Keratinocyte (primary cell): Measurements from ENCODE around the gene OR10H1.
"Not testable (repeated sequence)": the region's sequence is repeated elsewhere in the genome, so short reads cannot be mapped to it uniquely, and the experiment has no call there.

Experiments
- EZH2 ChIP-seq: IDR thresholded peaks from one replicate; pipeline ENCODE4 v1.6.1; 2012; ENCODE audit warnings: inconsistent platforms, mild to moderate bottlenecking, low read length, moderate library complexity
- TF ChIP-seq, protein P1 (sequence below), 3 experiments: IDR thresholded peaks in 1 of 3; conservative IDR thresholded peaks in 1 of 3; optimal IDR thresholded peaks in 1 of 3; 2 replicates in 2 of 3; 3 replicates in 1 of 3; pipeline versions ENCODE3 to v1.5.1; 2011; ENCODE audit warnings: low read length in 3 of 3, mild to moderate bottlenecking in 3 of 3, moderate library complexity in 2 of 3, control low read depth in 1 of 3, inconsistent platforms in 1 of 3; ENCODE audit not compliant: insufficient read depth in 2 of 3; ENCODE audit errors: extremely low read depth in 1 of 3

DNA sequence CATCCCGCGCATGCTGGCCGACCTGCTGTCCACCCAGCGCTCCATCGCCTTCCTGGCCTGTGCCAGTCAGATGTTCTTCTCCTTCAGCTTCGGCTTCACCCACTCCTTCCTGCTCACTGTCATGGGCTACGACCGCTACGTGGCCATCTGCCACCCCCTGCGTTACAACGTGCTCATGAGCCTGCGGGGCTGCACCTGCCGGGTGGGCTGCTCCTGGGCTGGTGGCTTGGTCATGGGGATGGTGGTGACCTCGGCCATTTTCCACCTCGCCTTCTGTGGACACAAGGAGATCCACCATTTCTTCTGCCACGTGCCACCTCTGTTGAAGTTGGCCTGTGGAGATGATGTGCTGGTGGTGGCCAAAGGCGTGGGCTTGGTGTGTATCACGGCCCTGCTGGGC lies 21.2 kb downstream of the OR10H1 start:
- TF ChIP-seq, protein P1, sequence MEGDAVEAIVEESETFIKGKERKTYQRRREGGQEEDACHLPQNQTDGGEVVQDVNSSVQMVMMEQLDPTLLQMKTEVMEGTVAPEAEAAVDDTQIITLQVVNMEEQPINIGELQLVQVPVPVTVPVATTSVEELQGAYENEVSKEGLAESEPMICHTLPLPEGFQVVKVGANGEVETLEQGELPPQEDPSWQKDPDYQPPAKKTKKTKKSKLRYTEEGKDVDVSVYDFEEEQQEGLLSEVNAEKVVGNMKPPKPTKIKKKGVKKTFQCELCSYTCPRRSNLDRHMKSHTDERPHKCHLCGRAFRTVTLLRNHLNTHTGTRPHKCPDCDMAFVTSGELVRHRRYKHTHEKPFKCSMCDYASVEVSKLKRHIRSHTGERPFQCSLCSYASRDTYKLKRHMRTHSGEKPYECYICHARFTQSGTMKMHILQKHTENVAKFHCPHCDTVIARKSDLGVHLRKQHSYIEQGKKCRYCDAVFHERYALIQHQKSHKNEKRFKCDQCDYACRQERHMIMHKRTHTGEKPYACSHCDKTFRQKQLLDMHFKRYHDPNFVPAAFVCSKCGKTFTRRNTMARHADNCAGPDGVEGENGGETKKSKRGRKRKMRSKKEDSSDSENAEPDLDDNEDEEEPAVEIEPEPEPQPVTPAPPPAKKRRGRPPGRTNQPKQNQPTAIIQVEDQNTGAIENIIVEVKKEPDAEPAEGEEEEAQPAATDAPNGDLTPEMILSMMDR (optimal IDR thresholded peaks at IDR 0.05 in 1 of 3, IDR thresholded peaks at IDR 0.05 in 1 of 3, conservative IDR thresholded peaks at IDR 0.05 in 1 of 3; ENCODE audit: extremely low read depth in 1 of 3, insufficient read depth in 2 of 3, low read length in 3 of 3): not testable (repeated sequence)
- TF ChIP-seq EZH2: not testable (repeated sequence)
